GM19372 (cell line): ENCODE data around the gene MCTP1.
"Not testable (repeated sequence)": the region's sequence is repeated elsewhere in the genome, so short reads cannot be mapped to it uniquely, and the experiment has no call there.

ENCODE experiments used
- ATAC-seq: cut with Tn5 transposase; IDR thresholded peaks from one replicate; pipeline ENCODE4 v1.9.1; 2021; ENCODE audit warnings: mild to moderate bottlenecking, low read depth, moderate library complexity; ENCODE audit not compliant: unreplicated experiment

Gene MCTP1

GRCh38 chr5:94993491-94993890, 291.4 kb downstream of the MCTP1 start:
- ATAC-seq = no peak

GRCh38 chr5:94992325-94992724, 292.6 kb downstream of the MCTP1 start:
- no peak for ATAC-seq

DNA sequence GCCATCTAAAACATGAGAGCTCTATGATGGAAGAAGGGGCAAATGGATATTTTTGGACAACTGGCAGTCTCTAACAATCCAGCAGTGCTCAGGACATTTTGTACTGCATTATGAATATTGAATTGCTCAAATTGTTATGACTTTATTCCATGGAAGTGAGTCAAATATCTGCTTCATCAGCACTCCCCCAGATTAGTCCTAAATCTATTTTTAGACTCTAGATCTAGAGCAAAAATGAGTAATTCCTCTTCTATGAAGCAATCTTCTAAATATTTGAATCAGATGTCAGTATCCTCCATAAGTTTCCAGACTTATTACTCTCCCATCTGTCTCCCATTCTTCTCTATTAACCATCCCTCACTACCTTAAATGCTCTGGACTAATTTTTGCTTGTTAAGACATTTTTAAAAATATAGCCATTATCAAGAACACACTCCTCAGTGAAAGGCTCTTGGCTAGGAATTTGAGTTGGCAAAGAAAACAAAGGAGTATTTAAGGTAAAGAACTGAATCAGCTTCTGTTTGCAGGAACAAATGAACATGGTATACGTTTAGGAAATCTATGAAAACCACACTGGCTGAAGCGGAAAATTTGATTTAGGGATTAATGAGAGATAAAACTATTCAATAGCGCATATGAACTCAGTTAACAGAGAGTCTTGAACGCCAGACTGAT, 300.9 kb downstream of the MCTP1 start:
- ATAC-seq = no peak

DNA sequence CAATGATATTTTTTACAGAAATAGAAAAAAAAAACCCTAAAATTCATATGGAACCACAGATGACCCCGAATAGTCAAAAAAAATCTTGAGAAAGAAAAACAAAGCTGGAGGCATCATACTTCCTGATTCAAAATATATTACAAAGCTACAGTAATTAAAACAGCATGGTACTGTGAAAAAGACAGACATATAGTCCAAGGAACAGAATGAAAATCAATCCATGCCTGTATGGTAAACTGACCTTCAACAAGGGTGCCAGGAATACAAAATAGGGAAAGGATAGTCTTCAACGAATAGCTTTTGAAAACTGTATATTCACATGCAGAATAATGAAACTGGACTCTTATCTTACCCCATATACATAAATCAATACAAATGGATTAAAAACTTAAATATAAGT, 307.5 kb downstream of the MCTP1 start:
- no peak for ATAC-seq

GRCh38 chr5:94976853-94977252, 308.0 kb downstream of the MCTP1 start:
- ATAC-seq = no peak

- ATAC-seq = no peak
These were observed 312.6 kb downstream of the MCTP1 start for GRCh38 chr5:94972268-94972667.

- ATAC-seq = no peak
These were observed 315.7 kb downstream of the MCTP1 start for GRCh38 chr5:94969174-94969573.

GRCh38 chr5:94968507-94969095, 316.3 kb downstream of the MCTP1 start:
- ATAC-seq = no peak

- no peak for ATAC-seq
These were observed 317.4 kb downstream of the MCTP1 start for GRCh38 chr5:94967525-94967924.

DNA sequence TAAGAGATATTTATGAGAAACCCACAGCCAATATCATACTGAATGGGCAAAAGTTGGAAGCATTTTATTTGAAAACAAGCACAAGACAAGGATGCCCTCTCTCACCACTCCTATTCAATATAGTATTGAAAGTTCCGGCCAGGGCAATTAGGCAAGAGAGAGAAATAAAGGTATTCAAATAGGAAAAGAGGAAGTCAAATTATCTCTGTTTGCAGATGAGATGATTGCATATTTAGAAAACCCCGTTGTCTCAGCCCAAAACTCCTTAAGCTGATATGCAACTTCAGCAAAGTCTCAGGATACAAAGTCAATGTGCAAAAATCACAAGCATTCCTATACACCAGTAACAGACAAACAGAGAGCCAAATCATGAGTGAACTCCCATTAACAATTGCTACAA, 325.6 kb downstream of the MCTP1 start:
- ATAC-seq = not testable (repeated sequence)

- ATAC-seq = no peak
These were observed 339.2 kb downstream of the MCTP1 start for GRCh38 chr5:94945656-94946055.

- no peak for ATAC-seq
These were observed 340.7 kb downstream of the MCTP1 start for GRCh38 chr5:94944160-94944559.

- ATAC-seq = no peak
These were observed 343.7 kb downstream of the MCTP1 start for GRCh38 chr5:94941122-94941755.

DNA sequence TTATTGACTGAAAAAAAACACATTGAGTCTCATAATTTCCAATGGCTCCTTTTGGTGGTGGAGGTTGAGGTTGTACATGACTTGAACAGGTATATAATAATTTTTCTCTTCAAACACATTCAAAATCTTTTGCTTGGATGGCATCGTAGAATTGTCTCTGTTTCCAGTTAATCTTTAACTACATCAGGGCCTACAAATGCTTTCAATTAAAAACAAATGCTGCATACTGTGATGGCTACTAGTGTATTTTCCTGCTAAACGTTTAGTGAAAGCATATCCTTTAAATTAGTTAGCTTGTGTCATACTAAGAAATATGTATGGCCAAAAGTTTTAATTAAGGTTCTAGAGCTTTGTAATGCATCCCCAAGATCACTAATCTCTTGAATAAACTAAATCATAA, 352.6 kb downstream of the MCTP1 start:
- no peak for ATAC-seq

- ATAC-seq = no peak
These were observed 356.0 kb downstream of the MCTP1 start for GRCh38 chr5:94928891-94929290.

DNA sequence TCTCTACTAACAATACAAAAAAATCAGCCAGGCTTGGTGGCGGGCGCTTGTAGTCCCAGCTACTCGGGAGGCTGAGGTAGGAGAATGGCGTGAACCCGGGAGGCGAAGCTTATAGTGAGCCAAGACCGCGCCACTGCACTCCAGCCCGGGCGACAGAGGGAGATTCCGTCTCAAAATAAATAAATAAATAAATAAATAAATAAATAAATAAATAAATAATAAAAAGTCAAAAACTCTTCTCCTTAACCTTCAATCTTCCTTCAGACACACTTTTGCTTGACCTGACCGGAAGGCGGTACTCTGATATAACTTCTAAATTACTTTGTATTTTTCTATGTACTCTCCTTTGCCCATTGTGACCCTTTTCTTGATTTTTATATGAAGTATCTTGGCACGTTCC, 364.3 kb downstream of the MCTP1 start:
- no peak for ATAC-seq

- ATAC-seq = no peak
These were observed 368.3 kb downstream of the MCTP1 start for GRCh38 chr5:94916619-94917018.

GRCh38 chr5:94911276-94911675, 373.6 kb downstream of the MCTP1 start:
- no peak for ATAC-seq

DNA sequence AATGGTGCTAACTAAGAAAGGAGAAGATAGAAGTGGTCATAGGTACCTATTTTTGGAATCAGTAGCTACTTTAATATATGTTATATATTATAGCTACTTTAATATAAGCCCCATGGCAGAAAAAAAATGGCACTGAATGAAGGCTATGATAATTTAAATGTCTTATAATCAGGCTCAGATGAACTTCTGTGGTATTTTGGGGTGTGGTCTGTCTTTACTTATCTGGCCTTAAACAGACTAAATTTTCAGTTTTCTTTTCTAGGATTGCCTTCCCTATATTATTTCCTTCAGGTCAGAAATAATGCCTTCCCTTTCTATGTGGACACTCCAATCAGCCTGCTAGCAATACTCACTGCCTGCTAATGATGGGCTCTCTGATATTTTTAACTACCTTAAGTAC, 374.2 kb downstream of the MCTP1 start:
- ATAC-seq = no peak

- no peak for ATAC-seq
These were observed 375.9 kb downstream of the MCTP1 start for GRCh38 chr5:94908889-94909480.

DNA sequence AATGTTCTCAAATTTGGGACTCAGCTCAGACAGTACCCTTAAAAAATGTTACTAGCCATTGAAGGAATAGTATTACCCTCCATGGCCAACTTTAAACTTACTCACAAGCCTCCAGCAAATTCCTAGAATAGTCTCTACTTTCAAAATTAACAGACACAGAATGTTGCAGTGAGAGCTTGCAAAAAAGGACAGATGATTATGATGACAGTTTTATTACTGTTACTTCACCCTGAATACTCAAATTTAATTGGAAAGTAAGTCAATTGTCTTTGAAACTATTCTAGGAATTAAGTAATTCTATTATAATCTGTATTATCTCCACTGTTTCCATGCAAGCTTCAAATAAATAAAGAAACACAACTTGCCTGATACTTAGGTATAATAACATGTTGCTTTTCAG, 378.1 kb downstream of the MCTP1 start:
- no peak for ATAC-seq

DNA sequence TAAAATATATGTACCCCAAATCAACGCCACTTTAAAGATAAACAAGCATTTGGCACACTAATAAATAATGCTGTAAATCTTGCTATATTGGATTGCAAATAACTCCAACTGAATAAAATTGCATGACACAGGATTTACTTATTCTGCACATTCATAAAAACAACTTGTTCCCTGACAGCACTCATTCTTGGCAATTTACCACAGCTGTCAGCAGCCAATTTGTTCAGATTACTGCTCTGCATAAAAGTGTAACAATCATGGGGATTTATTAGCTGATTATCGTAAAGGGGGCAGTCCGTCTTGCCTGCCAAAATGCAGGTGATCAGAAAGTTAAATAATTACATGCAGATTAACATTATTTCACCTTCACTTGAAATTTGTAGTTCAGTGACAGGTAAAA, 381.2 kb downstream of the MCTP1 start:
- no peak for ATAC-seq
